ENCODE data around the gene ANGPT4.

The ANGPT4 gene

GRCh38 chr20:833121-833449 lies 83.0 kb downstream of the ANGPT4 start:
- H4K20me1 ChIP-seq (ENCODE audit: insufficient read depth, low read length), result peaks cover 5% of the 10 kb centered on the region; the same call in 1 of the 2 replicates
- peak overlapping the region; percentile 80 for H3K4me2 ChIP-seq (ENCODE audit: low read length)
- no peaks in the 10 kb centered on the region for H3K9me3 ChIP-seq (ENCODE audit: insufficient read depth, low read length)
- peak overlapping the region; percentile 78 for H3K9ac ChIP-seq (ENCODE audit: low read length)
- peaks cover 21% of the 10 kb centered on the region for H3K4me1 ChIP-seq (ENCODE audit: low read length)
- TF ChIP-seq CTCF (IDR thresholded peaks at IDR 0.05; ENCODE audit: low read depth, low read length), result no peak
- no peak for TF ChIP-seq EZH2phosphoT487 (IDR thresholded peaks at IDR 0.05; ENCODE audit: low read depth)
- H3K79me2 ChIP-seq (ENCODE audit: low read length), result peaks cover 38% of the 10 kb centered on the region
- peak overlapping the region; percentile 29; the same call in 1 of the 2 replicates for H3K27ac ChIP-seq (ENCODE audit: low read length)
- no peaks in the 10 kb centered on the region for H3K36me3 ChIP-seq (replicated peaks; ENCODE audit: low read depth, low read length)
- H2AFZ ChIP-seq (ENCODE audit: low read depth, low read length), result peak overlapping the region; percentile 96
- no peaks in the 10 kb centered on the region for H3K27me3 ChIP-seq (ENCODE audit: low read depth, low read length)
- peak overlapping the region; percentile 90 for H3K4me3 ChIP-seq (ENCODE audit: low read length)

DNA sequence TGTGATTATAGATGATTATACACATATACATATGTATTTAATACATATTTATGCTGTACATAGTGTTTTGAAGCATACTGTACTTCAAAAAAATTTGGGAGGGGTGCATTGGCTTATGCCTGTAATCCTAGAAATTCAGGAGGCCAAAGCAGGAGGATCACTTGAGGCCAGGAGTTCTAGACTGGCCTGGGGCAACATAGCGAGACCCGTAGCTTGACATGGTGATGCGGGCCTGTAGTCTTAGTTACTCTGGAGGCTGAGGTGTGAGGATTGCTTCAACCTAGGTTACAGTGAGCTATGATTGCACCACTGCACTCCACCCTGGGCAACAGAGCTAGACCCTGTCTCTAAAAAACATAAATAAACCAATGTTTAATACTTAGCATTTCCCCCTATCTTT lies 84.2 kb downstream of the ANGPT4 start:
- H3K4me2 ChIP-seq (ENCODE audit: low read length), result no peak overlapping the region
- H3K27me3 ChIP-seq (ENCODE audit: low read depth, low read length), result no peaks in the 10 kb centered on the region
- H3K36me3 ChIP-seq (replicated peaks; ENCODE audit: low read depth, low read length), result no peaks in the 10 kb centered on the region
- no peak overlapping the region for H3K9ac ChIP-seq (ENCODE audit: low read length)
- H3K4me3 ChIP-seq (ENCODE audit: low read length), result no peak overlapping the region
- peaks cover 27% of the 10 kb centered on the region for H3K79me2 ChIP-seq (ENCODE audit: low read length)
- peaks cover 21% of the 10 kb centered on the region for H3K4me1 ChIP-seq (ENCODE audit: low read length)
- H3K27ac ChIP-seq (ENCODE audit: low read length), result no peak overlapping the region
- no peak overlapping the region for H2AFZ ChIP-seq (ENCODE audit: low read depth, low read length)
- no peaks in the 10 kb centered on the region for H4K20me1 ChIP-seq (ENCODE audit: insufficient read depth, low read length)
- H3K9me3 ChIP-seq (ENCODE audit: insufficient read depth, low read length), result no peaks in the 10 kb centered on the region
- TF ChIP-seq EZH2phosphoT487 (IDR thresholded peaks at IDR 0.05; ENCODE audit: low read depth), result no peak
- no peak for TF ChIP-seq CTCF (IDR thresholded peaks at IDR 0.05; ENCODE audit: low read depth, low read length)

GRCh38 chr20:831251-831650 lies 84.9 kb downstream of the ANGPT4 start:
- no peak overlapping the region for H2AFZ ChIP-seq (ENCODE audit: low read depth, low read length)
- no peaks in the 10 kb centered on the region for H3K27me3 ChIP-seq (ENCODE audit: low read depth, low read length)
- H3K9ac ChIP-seq (ENCODE audit: low read length), result no peak overlapping the region
- no peak overlapping the region for H3K27ac ChIP-seq (ENCODE audit: low read length)
- no peak overlapping the region for H3K4me3 ChIP-seq (ENCODE audit: low read length)
- no peaks in the 10 kb centered on the region for H4K20me1 ChIP-seq (ENCODE audit: insufficient read depth, low read length)
- H3K36me3 ChIP-seq (replicated peaks; ENCODE audit: low read depth, low read length), result no peaks in the 10 kb centered on the region
- H3K4me2 ChIP-seq (ENCODE audit: low read length), result no peak overlapping the region
- H3K9me3 ChIP-seq (ENCODE audit: insufficient read depth, low read length), result no peaks in the 10 kb centered on the region
- H3K79me2 ChIP-seq (ENCODE audit: low read length), result peaks cover 21% of the 10 kb centered on the region
- TF ChIP-seq EZH2phosphoT487 (IDR thresholded peaks at IDR 0.05; ENCODE audit: low read depth) (no peak), CTCF (IDR thresholded peaks at IDR 0.05; ENCODE audit: low read depth, low read length) (no peak)
- peaks cover 18% of the 10 kb centered on the region for H3K4me1 ChIP-seq (ENCODE audit: low read length)

GRCh38 chr20:830011-830521 lies 86.1 kb downstream of the ANGPT4 start:
- H3K4me2 ChIP-seq (ENCODE audit: low read length), result no peak overlapping the region
- no peak overlapping the region for H3K9ac ChIP-seq (ENCODE audit: low read length)
- H3K9me3 ChIP-seq (ENCODE audit: insufficient read depth, low read length), result no peaks in the 10 kb centered on the region
- no peak overlapping the region for H3K4me3 ChIP-seq (ENCODE audit: low read length)
- H3K79me2 ChIP-seq (ENCODE audit: low read length), result peaks cover 12% of the 10 kb centered on the region
- H4K20me1 ChIP-seq (ENCODE audit: insufficient read depth, low read length), result no peaks in the 10 kb centered on the region
- H3K36me3 ChIP-seq (replicated peaks; ENCODE audit: low read depth, low read length), result no peaks in the 10 kb centered on the region
- H3K4me1 ChIP-seq (ENCODE audit: low read length), result peaks cover 13% of the 10 kb centered on the region
- no peaks in the 10 kb centered on the region for H3K27me3 ChIP-seq (ENCODE audit: low read depth, low read length)
- H3K27ac ChIP-seq (ENCODE audit: low read length), result no peak overlapping the region
- no peak overlapping the region for H2AFZ ChIP-seq (ENCODE audit: low read depth, low read length)
- TF ChIP-seq CTCF (IDR thresholded peaks at IDR 0.05; ENCODE audit: low read depth, low read length), result no peak
- no peak for TF ChIP-seq EZH2phosphoT487 (IDR thresholded peaks at IDR 0.05; ENCODE audit: low read depth)
